GM19193 (cell line): ENCODE data around the gene CAMK2A.

Source experiments
- POLR2A ChIP-seq: IDR thresholded peaks from 4 replicates; pipeline ENCODE4 v1.6.1; 2011; ENCODE audit not compliant: insufficient read depth, insufficient read length; ENCODE audit errors: extremely low read depth

Gene CAMK2A

DNA sequence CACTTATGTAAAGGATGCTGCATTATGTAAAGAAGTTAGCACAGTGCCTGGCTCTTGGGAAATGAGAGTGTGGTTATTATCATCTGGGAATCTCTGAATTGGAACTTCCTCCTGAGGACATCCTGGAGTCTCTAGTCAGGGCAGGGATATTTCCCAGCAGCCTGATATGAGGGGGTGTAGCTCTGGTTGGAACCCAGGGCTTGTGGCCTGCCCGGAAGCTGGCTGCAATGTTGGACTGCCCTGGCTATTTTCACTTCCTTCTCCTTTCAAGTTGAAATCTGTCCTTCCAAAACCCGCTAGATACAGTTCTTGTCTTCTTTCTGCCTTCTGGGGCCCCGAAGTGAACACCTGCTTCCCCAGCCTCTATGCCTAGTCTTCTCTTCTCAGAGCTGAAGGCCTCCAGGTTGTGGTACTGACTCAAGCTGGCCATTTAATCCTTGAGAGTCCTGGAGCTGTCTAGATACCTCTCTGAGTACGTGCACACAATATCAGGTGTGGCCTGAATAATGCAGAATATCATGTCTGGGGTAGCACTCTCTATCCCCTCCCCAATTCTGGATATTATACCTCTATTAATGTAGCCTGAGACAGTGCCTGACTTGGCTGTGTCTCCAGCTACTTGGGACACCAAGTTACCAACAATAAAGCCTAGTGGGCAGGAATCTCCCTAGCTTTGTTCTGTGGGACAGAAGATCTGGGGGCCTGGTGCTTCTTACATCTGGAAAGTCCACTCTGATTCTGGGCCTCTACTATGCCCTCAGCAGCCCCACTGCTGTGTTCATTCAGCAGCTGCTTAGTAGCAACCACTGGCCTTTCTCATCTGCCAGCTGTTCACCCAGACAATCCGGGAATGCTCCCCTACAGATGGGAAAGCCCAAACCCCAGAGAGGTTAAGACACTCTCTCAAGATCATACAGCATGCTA, 54.7 kb downstream of the CAMK2A start:
- no peak for TF ChIP-seq POLR2A

DNA sequence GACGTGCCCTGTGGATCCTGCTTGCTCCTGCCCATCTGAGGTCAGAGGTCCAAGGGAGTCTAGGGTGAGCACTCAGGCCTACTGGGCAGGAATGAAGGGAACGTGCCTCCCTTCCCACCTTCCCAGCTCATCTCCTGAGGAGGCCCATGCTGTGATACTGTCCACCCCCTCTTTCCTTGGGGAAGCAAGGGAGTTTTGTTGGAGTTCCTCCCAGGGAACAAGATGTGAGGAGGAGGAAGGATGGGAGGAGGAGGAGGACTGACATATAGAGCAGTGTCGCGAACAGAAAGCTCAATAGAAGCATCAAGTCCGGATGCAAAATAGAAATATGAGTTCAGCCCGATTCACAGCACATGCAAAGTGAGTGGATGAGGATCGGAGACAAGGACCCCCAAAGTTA, 58.7 kb downstream of the CAMK2A start:
- TF ChIP-seq POLR2A = no peak

DNA sequence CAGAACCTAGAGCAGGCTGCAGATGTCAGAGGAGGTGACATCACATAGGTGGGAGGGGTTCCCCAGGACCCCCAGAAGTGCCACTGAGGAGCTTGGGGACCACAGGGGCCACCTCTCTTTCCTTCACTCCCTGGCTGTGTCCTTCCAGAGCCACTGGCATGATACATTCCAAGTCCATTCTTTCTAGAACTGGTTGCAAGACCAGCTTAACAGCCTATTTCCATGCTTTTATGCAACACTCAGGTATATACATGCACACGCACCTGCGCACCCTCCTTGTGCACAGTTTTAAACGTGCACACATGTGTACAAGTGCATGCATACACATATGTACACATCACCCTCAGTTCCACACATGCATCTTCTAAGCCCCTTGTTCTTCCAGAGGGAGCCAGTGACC, 60.0 kb downstream of the CAMK2A start:
- TF ChIP-seq POLR2A = no peak

DNA sequence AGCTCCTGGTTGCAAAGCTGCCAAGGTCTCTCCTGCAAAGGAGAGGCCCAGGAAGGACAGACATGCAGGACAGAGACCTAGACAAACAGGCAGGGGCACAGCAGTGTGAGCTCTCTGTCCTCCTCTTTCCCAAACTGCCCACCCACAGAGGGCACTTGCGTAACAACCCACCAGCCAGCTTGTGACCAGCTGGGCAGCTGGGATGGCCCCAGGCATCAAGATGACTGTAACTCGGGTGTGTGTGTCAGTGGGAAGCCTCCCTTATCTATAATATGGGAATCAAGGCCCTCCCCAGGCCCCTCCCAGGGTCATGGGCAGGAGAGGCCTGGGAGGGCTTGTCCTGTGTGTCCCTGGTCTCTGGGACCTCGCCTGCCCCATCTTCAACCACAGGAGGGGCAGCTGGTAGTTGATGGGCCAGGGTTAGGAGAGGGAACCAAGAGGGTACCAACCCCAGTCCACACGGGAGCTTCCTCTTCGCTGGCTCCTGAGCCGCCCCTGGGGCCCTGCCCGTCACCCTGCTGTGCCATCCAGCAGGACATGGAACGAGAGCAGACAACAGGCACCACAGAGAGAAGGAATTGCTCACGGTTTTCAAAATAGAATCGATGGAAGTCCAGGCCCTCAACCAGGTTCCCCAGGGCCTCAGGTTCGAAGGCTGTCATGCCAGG, 61.8 kb downstream of the CAMK2A start:
- TF ChIP-seq POLR2A = no peak

DNA sequence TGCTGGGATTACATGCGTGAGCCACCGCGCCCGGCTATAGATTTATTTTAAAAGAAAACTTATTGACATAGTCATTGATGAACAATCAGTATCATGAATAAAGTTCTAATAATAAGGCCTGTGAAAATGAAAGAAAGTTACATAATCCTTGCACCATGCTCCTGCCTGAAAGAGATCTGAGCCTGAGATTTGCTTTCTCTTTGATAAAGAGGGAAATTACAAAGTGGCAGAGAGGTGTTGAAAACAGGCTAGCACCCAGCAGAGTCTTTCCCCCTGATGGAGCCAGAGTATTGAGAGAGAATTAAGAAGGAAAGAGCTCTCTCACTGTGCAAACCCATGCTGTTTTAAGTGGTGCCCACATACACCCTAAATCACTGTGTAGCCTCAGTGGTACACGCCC, 62.5 kb downstream of the CAMK2A start:
- TF ChIP-seq POLR2A = no peak

DNA sequence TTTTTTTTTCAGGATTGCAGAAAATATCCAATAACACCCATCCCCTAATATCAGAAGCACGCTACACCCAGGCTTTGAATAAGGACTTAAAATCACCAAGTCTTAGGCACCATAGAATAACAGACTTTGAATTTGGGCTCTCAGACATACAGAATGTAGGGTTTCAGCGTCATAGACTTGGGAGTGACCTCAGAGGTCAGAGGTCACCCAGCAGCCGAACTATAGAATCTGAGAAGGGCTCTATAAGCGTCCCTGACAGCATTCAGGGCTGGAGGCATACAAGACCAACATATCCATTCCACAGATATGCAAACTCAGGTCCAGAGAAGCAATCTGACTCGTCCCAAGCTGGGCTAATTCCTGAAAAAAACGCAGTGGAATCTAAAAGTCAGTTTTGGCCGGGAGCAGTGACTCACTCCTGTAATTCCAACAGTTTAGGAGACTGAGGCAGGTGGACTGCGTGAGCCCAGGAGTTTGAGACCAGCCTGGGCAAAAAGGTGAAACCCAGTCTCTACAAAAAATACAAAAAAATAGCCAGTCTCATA, 65.0 kb downstream of the CAMK2A start:
- no peak for TF ChIP-seq POLR2A

DNA sequence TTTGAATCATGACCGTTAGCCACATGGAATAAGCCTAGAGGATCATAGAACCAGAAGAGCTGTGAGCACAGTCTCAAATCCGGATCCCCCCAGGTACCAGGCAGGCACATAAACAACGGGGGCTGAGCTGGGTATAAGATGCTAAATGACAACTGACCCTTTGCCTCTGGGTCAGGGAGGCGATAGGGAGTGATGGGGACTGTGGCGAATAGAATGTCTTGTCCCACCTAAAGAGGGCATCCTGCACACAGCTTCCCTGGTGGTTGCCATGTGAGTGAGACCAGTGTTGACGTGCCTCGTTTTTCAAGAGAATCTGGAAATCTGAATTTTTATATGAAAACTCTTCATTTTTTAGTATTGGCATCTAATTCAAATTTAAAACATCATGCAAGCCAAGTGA, 66.1 kb downstream of the CAMK2A start:
- TF ChIP-seq POLR2A = no peak

DNA sequence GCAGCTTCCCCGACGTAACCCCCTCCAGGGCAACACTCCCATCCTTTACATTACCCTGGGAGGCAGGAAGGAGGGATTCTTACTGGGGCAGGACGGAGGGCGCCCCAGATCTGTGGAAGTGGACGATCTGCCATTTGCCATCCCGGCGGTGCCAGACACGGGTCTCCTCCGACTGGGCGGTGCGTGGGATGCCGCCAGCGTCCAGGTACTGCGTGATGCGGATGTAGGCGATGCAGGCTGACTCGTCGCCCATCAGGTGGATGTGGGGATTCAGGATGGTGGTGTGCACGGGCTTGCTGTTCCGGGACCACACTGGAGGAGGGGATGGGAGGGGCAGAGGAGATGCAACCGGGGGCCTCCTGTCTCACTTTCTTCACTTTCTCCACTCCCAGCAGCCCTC, 66.7 kb downstream of the CAMK2A start:
- TF ChIP-seq POLR2A = no peak

DNA sequence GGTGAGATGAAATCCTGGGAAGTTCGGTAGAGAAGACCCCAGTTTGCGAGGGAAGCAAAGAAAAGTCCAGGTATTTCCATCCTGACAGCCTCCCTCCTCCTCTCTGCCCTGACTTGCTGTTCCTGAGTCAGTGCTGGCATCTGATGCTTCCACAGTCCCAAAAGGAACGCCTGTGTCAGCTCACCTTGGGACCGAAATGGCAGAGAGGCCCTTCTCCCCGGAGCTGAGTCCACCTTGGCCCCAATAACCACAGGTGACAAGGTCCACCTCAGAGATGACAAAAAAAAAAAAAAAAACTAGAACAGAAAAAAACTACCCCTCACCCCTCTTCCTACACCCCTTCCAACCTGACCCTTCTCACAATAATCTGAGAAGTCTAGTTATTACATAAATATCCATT, 68.1 kb downstream of the CAMK2A start:
- no peak for TF ChIP-seq POLR2A

DNA sequence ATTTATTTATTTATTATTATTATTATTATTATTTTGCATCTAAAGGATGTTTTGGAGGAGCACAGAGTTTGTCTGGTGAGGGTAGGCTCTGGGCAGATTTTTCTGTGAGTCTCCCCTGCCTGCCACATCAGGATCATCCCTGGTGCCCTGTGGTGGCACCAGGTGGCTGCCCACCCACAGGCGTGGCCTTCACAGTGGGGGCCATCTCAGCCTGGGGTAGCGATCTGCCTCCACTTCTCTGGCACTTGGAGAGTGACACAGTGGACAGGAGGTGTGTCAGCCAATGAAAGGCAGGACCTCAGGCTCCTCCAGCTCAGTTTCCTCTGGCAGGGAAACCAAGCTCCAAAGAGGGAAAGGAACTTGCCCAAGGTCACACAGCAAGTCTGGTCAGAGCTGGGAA, 69.7 kb downstream of the CAMK2A start:
- TF ChIP-seq POLR2A = no peak

DNA sequence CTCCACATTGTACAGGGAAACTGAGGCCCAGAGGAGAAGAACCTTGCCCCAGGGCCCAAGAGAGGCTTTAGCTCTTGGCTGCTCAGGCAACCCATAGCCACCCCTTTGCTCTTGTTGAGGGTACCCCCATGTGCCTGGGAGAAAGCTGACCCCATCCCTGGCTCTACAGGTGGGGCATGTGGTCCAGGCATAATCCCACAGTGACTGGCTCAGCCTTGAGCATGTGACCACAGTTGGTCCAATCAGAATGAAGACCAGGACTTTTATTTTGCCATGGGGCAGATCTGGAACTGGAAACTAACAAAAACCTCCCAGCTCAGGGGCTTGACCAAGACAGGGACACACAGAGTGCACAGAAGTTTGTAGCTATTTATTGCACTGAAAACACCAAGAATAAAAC, 70.4 kb downstream of the CAMK2A start:
- TF ChIP-seq POLR2A = no peak

DNA sequence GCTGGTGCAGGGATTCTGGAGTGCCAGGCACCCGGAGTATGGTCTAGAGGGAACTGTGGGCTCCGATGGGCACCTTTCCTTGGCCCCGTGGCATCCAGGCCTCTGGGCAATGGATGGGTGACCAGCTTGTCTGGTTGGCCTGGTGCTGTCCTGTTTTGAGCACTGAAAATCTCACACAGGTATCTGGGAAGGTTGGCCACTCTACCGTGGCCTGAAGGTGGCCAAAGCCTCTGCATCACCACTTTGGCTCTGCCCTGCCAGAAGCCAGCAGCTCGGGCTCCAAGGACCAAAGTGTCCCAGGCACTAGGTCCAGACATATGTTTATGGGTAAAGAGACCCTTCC, 70.9 kb downstream of the CAMK2A start:
- TF ChIP-seq POLR2A = no peak

DNA sequence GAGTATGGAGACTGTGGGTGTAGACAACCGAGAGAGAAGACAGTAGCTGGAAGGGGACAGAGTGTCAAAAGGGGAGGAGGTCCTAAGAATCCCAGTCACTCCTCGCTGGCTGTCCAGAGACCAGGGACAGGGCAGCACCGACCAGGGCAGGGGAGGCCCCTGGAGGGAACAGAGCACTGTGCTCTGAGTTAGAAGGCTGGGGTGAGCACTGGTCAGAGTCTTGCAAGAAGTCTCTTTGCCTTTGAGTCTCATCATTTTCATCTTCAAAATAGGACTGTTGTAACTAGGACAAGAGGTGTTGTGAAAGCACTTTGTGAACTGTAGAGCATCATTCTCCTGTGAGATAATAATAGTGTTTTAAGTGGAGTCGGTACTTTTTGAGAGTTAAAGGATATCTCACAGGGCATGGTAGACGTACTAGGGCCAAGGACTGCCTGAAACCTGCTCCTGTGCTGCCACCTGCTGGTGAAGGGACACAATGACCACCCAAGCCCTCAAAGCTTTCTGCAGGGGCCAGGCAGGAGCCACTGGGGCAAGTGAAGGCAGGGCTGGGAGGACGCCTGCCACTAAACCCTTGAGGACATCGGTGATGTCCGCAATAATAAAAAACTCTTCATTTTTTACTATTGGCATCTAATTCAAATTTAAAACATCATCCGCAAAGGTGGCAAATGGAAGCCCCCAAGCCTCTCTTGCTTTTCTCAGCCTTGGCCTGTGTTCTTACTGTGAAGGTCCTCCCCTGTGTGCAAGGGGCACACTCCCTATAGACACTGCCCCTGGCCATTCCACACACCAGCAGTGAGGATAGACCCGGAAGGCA, 71.5 kb downstream of the CAMK2A start:
- TF ChIP-seq POLR2A = no peak

DNA sequence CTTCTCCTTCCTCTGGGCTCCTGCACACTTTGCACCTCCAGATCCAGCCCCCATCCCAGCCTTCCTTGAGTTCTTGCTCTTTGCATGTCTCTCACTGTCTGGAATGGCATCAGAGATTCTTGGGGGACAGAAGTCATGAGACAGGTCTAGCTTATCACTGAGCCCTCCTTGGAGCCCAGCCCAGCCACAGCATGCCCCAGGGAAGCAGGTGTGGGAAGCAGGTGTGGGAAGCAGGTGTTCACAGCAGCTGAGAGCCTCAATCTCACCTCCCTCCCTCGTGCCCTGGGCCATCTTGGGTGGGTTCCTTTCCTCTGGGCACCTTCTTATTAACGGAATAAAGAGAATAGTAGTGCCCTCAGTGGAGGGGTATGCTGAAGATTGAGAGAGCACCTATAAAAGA, 72.5 kb downstream of the CAMK2A start:
- no peak for TF ChIP-seq POLR2A

DNA sequence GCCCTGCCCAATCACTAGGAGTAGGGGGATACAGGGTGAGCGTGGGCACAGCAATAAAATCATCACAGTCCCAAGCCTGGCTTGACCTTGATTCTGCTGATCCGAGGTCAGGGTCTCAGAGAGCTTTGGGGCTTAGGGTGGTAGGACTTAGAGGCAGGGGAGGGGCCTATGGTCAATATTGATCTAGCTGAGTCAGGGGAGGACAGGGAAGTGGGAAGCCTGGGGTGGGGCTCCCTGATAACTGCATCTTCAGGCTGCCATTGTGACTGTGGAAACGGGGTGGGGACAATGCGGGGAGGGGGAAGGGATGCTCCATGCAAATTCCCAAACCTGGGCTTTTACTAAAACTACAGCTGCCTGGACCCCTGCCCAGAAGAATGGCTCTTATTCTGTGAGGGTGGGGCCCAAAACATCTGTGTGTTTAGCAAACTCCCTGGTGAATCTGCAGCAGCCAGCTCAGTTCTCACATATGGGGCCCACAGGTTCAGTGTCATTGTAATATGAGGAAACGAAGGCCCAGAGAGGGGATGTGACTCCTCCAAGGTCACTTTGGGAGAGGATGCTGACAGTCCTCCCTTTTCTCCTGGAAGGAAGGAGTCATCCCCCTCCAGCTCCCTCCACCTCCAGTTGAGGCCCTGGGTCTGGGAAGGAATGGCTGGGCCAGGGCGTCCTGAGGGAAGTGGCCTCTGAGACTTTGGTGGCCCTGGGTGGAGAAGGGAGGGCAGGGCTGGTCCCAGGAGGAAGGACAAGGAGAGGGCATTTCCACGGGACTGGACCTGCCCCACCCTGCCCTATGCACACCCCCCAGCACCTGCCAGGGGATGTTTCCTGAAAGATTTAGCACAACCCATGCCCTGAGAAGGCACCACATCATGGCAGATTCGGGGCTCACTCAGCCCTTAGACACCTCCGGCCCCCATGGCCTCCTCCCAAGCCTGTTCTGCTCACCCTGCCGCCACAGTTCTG, 73.3 kb downstream of the CAMK2A start:
- no peak for TF ChIP-seq POLR2A

DNA sequence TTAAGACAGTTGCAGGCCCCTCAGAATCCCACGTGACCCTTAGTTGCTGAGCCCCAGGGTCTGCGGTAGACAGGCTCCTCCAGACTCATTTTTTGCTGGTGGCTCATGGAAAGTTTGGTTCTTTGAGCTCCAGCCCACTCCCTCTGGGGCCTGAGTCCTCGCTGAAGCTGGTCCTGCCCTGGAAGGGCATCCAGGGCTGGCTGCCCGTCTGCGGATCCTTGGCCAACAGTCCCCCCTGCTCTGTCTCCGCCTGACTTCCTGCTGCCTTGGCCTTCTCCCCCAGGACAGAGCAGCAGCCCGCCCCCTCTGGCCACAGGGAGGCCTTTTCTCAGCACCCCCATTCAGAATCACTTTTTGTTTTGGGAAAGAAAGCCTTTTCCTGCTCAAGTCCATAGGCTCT, 75.3 kb downstream of the CAMK2A start:
- no peak for TF ChIP-seq POLR2A
